Panc1 (cell line): ENCODE data around the gene BOC. TPM values are rescaled to one million over a fixed set of nuclear protein-coding genes. Genes with fewer than 3 reads are reported as not detected.

ENCODE experiments used
- ATAC-seq: fragments of 200-7000 bp; cut with Tn5 transposase; 2 replicates; pipeline ENCODE4 v1.9.1; 2020; ENCODE audit warnings: mild to moderate bottlenecking, moderate library complexity
- BruUV-seq: library from RNA; stranded (reverse); fragments of 400-500 nt; replicated peaks from 2 replicates; lab custom pipeline; 2021; lab: Mats Ljungman, UMichigan
- CTCF ChIA-PET: fragments of 300-600 bp; sonication (Branson Sonifier 250); formaldehyde crosslinking; loops from one replicate; lab custom pipeline; 2022; ENCODE audit warnings: antibody characterized with exemption; lab: Charles Lee
- POLR2A ChIA-PET: fragments of 300-600 bp; sonication (Branson Sonifier 250); formaldehyde crosslinking; loops from one replicate; lab custom pipeline; 2022; ENCODE audit warnings: antibody characterized with exemption; lab: Charles Lee
- DNase-seq: peaks from one replicate; pipeline ENCODE4 v3.0.0-alpha.2; 2010; ENCODE audit warnings: low read depth, low spot score
- H3K27ac ChIP-seq: 2 replicates; pipeline ENCODE4 v1.5.1; 2011; ENCODE audit warnings: mild to moderate bottlenecking, low read length, inconsistent platforms
- H3K27me3 ChIP-seq: fragments of 200-500 bp; sonication (Bioruptor generic); 2 replicates; pipeline ENCODE4 v1.6.0; 2014; ENCODE audit warnings: low read length, inconsistent platforms; ENCODE audit not compliant: control insufficient read depth, insufficient read depth
- H3K36me3 ChIP-seq: fragments of 200-500 bp; sonication (Bioruptor generic); 2 replicates; pipeline ENCODE4 v1.5.1; 2014; ENCODE audit warnings: inconsistent platforms, mild to moderate bottlenecking, low read length, moderate library complexity; ENCODE audit not compliant: control insufficient read depth, insufficient read depth
- H3K4me1 ChIP-seq: 2 replicates; pipeline ENCODE4 v1.5.1; 2011; ENCODE audit warnings: inconsistent platforms, mild to moderate bottlenecking, low read length, moderate library complexity; ENCODE audit not compliant: control insufficient read depth, insufficient read depth
- H3K4me3 ChIP-seq, 2 experiments: 2 replicates each; pipeline ENCODE4 v1.5.1; 2011 to 2012; ENCODE audit warnings: low read depth in 2 of 2, low read length in 2 of 2, mild to moderate bottlenecking in 2 of 2, inconsistent platforms in 1 of 2, moderate library complexity in 1 of 2
- H3K9me3 ChIP-seq: fragments of 200-500 bp; sonication (Bioruptor generic); 2 replicates; pipeline ENCODE4 v1.5.1; 2014; ENCODE audit warnings: low read depth, mild to moderate bottlenecking, inconsistent platforms, low read length, moderate library complexity; ENCODE audit not compliant: control insufficient read depth, insufficient read depth
- POLR2AphosphoS5 ChIP-seq: IDR thresholded peaks from 2 replicates; pipeline ENCODE4 v1.6.1; 2012; ENCODE audit warnings: mild to moderate bottlenecking, low read depth, low read length, moderate library complexity
- SIN3A ChIP-seq: IDR thresholded peaks from 2 replicates; pipeline ENCODE4 v1.6.1; 2012; ENCODE audit warnings: low read depth, mild to moderate bottlenecking, low read length, moderate library complexity, borderline replicate concordance; ENCODE audit not compliant: insufficient read depth
- TCF7L2 ChIP-seq: IDR thresholded peaks from 2 replicates; pipeline ENCODE4 v1.6.1; 2011; ENCODE audit warnings: mild to moderate bottlenecking, low read depth, low read length, inconsistent platforms
- in situ Hi-C: cut with HindIII; loops from 2 replicates; pipeline ENCODE4 v1.10.0; 2016; ENCODE audit warnings: low sequenced_read_pairs, low pct_unique_long_range_greater_than_20kb
- intact Hi-C: fragments of 100-400 bp; cut with micrococcal nuclease; formaldehyde crosslinking; loops from one replicate; pipeline ENCODE4 v1.10.0; 2022; ENCODE audit not compliant: unreplicated experiment
- total RNA-seq: library from RNA; stranded (reverse); gene quantifications from one replicate; pipeline ENCODE4 v1.2.1, GENCODE V29; 2021; ENCODE audit not compliant: unreplicated experiment
- TF ChIP-seq, protein P1 (sequence below): fragments of 450-650 bp; IDR thresholded peaks from 2 replicates; pipeline ENCODE4 v1.5.1; 2017; ENCODE audit warnings: mild to moderate bottlenecking
- TF ChIP-seq, protein P2 (sequence below), 2 experiments: IDR thresholded peaks; 2 replicates each; pipeline ENCODE4 v1.6.1; 2011 to 2012; ENCODE audit warnings: low read depth in 2 of 2, control low read depth in 1 of 2, low read length in 1 of 2, mild to moderate bottlenecking in 1 of 2, moderate library complexity in 1 of 2; ENCODE audit not compliant: insufficient read depth in 1 of 2

BOC gene
- total RNA-seq, 1 experiment from 2014 or later: 0.33 TPM

DNA sequence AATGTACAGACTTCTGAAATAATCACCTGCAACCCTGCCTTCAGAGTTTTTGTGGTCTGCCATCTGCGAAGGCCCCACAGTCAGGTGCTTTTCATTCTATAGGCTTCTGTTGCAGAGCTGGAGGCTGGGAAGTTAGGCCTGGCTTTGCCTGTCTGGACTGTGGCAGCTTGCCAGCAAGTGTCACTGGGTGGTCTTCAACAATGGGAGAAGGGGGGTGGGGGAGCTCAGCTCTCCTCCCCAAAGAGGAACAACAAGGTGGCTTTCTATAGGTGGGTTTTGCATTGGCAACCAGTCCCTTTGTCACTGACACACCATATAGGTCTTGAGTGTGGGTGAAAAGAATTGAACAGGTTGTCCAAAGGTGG is 7.3 kb downstream of the BOC start:
- in situ Hi-C loops: no loop called here
- Histone ChIP-seq H3K9me3 (no peaks in the 10 kb centered on the region), H3K4me3 (no peak overlapping the region), H3K36me3 (no peaks in the 10 kb centered on the region), H3K4me1 (no peaks in the 10 kb centered on the region), H3K27me3 (peaks cover 9% of the 10 kb centered on the region), H3K27ac (no peak overlapping the region)
- intact Hi-C loops: no loop called here
- no TSS peak for BruUV-seq
- no peak for DNase-seq
- no peak for TF ChIP-seq TCF7L2
- TF ChIP-seq POLR2AphosphoS5: no peak
- TF ChIP-seq, protein P1, sequence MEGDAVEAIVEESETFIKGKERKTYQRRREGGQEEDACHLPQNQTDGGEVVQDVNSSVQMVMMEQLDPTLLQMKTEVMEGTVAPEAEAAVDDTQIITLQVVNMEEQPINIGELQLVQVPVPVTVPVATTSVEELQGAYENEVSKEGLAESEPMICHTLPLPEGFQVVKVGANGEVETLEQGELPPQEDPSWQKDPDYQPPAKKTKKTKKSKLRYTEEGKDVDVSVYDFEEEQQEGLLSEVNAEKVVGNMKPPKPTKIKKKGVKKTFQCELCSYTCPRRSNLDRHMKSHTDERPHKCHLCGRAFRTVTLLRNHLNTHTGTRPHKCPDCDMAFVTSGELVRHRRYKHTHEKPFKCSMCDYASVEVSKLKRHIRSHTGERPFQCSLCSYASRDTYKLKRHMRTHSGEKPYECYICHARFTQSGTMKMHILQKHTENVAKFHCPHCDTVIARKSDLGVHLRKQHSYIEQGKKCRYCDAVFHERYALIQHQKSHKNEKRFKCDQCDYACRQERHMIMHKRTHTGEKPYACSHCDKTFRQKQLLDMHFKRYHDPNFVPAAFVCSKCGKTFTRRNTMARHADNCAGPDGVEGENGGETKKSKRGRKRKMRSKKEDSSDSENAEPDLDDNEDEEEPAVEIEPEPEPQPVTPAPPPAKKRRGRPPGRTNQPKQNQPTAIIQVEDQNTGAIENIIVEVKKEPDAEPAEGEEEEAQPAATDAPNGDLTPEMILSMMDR: no peak
- ChIA-PET POLR2A (no interaction called here), CTCF (no interaction called here)
- no peak for ATAC-seq

DNA sequence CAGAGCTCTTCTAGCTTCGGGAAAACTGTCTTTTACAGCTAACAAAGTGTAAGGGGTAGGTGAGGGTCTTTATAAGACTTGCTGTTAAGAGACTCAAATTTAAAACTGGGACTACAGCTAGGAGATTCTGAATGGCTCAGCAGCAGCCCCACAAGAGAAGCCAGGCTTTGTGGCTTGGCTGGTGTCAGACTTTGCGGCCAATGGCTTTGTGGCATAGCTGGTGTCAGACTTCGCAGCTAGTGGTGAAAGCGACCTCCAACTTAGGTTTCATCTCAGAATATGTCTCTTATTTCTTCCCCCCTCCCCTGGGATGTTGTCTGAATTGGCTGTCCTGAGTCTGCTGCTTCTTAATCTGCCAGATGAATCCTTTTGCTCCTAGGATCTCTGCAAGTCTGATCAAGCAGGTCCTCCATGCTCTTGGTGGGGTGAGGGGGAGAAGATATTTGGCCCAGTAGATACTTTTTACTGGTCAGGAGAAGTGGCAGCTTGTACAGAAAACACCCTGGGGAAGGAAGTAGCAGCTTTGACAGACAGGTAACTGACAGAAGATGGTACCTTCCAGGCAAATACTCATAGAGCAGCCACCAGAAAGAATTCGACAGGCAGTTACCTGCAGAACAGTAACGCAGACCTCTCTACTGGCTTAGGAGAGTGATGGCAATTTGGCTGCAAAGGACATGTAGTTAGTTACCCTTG is 8.4 kb downstream of the BOC start:
- no TSS peak for BruUV-seq
- ATAC-seq (no peak), DNase-seq (no peak)

DNA sequence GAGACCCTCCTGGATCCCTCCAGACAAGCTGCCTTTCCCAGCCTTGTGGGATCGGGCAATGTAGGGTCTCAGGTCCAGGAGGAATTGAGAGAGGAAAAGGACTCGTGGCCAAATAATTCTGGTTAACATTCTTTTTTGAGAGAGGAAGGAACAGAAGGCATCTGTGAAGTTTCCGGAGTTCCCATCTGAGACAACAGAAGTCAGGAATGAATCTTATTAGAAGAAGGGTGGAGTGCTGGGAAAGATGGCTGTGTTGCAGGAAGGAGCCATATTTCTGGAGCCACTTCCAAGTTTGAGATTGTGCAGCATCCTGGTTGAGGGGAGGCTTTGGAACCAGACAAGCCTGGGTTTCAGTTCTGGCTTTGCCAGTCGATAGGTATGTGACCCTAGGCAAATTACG is 9.4 kb downstream of the BOC start:
- TF ChIP-seq TCF7L2 (no peak), SIN3A (no peak), POLR2AphosphoS5 (no peak)
- TF ChIP-seq, protein P1: no peak
- TF ChIP-seq, protein P2, sequence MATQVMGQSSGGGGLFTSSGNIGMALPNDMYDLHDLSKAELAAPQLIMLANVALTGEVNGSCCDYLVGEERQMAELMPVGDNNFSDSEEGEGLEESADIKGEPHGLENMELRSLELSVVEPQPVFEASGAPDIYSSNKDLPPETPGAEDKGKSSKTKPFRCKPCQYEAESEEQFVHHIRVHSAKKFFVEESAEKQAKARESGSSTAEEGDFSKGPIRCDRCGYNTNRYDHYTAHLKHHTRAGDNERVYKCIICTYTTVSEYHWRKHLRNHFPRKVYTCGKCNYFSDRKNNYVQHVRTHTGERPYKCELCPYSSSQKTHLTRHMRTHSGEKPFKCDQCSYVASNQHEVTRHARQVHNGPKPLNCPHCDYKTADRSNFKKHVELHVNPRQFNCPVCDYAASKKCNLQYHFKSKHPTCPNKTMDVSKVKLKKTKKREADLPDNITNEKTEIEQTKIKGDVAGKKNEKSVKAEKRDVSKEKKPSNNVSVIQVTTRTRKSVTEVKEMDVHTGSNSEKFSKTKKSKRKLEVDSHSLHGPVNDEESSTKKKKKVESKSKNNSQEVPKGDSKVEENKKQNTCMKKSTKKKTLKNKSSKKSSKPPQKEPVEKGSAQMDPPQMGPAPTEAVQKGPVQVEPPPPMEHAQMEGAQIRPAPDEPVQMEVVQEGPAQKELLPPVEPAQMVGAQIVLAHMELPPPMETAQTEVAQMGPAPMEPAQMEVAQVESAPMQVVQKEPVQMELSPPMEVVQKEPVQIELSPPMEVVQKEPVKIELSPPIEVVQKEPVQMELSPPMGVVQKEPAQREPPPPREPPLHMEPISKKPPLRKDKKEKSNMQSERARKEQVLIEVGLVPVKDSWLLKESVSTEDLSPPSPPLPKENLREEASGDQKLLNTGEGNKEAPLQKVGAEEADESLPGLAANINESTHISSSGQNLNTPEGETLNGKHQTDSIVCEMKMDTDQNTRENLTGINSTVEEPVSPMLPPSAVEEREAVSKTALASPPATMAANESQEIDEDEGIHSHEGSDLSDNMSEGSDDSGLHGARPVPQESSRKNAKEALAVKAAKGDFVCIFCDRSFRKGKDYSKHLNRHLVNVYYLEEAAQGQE (IDR thresholded peaks at IDR 0.05; ENCODE audit: insufficient read depth in 1 of 2, low read depth in 2 of 2, low read length in 1 of 2): no peak
- Histone ChIP-seq H3K27ac (no peak overlapping the region), H3K4me1 (no peaks in the 10 kb centered on the region), H3K4me3 (no peak overlapping the region), H3K9me3 (no peaks in the 10 kb centered on the region), H3K27me3 (peaks cover 1% of the 10 kb centered on the region), H3K36me3 (no peaks in the 10 kb centered on the region)
- in situ Hi-C loops (no loop called here), intact Hi-C loops (no loop called here)
- ChIA-PET POLR2A (no interaction called here), CTCF (no interaction called here)
- BruUV-seq: no TSS peak
- no peak for DNase-seq
- no peak for ATAC-seq

More for the DNA sequence above, 8.4 kb downstream of the BOC start:
- H3K4me1 ChIP-seq: no peaks in the 10 kb centered on the region
- TF ChIP-seq POLR2AphosphoS5 (no peak), SIN3A (no peak)
- TF ChIP-seq, protein P2 (IDR thresholded peaks at IDR 0.05; ENCODE audit: insufficient read depth in 1 of 2, low read depth in 2 of 2, low read length in 1 of 2): no peak
- H3K9me3 ChIP-seq: no peaks in the 10 kb centered on the region
- intact Hi-C loops: no loop called here
- H3K4me3 ChIP-seq: no peak overlapping the region
- no peak overlapping the region for H3K27ac ChIP-seq
- peaks cover 2% of the 10 kb centered on the region for H3K27me3 ChIP-seq
- in situ Hi-C loops: no loop called here
- CTCF ChIA-PET: no interaction called here
- no peaks in the 10 kb centered on the region for H3K36me3 ChIP-seq
- POLR2A ChIA-PET: no interaction called here
